ENCODE measurements around the gene CERS6.
"Not testable (repeated sequence)": the region's sequence is repeated elsewhere in the genome, so short reads cannot be mapped to it uniquely, and the experiment has no call there.

The CERS6 gene

GRCh38 chr2:168455645-168456520 lies at the start of gene CERS6:
Gene CERS6 (plus strand): TSS chr2:168456272. CDS start chr2:168456449, 177 bp downstream.
- DNase-seq (ENCODE audit: low spot score): peak; percentile 96

- not testable (repeated sequence) for DNase-seq (ENCODE audit: low spot score)
Observed at GRCh38 chr2:168412301-168412700, 43.8 kb upstream of the CERS6 start.

- not testable (repeated sequence) for DNase-seq (ENCODE audit: low spot score)
Observed at GRCh38 chr2:168413101-168413500, 43.0 kb upstream of the CERS6 start.

- no peak for DNase-seq (ENCODE audit: low spot score)
Observed at GRCh38 chr2:168416555-168416954, 39.5 kb upstream of the CERS6 start.

GRCh38 chr2:168422584-168422983 lies 33.5 kb upstream of the CERS6 start:
- no peak for DNase-seq (ENCODE audit: low spot score)

- no peak for DNase-seq (ENCODE audit: low spot score)
Observed at GRCh38 chr2:168424112-168424951, 31.7 kb upstream of the CERS6 start.

- no peak for DNase-seq (ENCODE audit: low spot score)
Observed at GRCh38 chr2:168424971-168425370, 31.1 kb upstream of the CERS6 start.

- no peak for DNase-seq (ENCODE audit: low spot score)
Observed at GRCh38 chr2:168426861-168427260, 29.2 kb upstream of the CERS6 start.

GRCh38 chr2:168427451-168427850 lies 28.6 kb upstream of the CERS6 start:
- no peak for DNase-seq (ENCODE audit: low spot score)

- no peak for DNase-seq (ENCODE audit: low spot score)
Observed at GRCh38 chr2:168428431-168428830, 27.6 kb upstream of the CERS6 start.

GRCh38 chr2:168429988-168430387 lies 26.1 kb upstream of the CERS6 start:
- no peak for DNase-seq (ENCODE audit: low spot score)

- DNase-seq (ENCODE audit: low spot score): no peak
Observed at GRCh38 chr2:168430431-168430830, 25.6 kb upstream of the CERS6 start.

GRCh38 chr2:168431301-168432024 lies 24.6 kb upstream of the CERS6 start:
- no peak for DNase-seq (ENCODE audit: low spot score)

GRCh38 chr2:168432100-168432499 lies 24.0 kb upstream of the CERS6 start:
- DNase-seq (ENCODE audit: low spot score): no peak

- no peak for DNase-seq (ENCODE audit: low spot score)
Observed at GRCh38 chr2:168432565-168433186, 23.4 kb upstream of the CERS6 start.

- no peak for DNase-seq (ENCODE audit: low spot score)
Observed at GRCh38 chr2:168433527-168433926, 22.5 kb upstream of the CERS6 start.

GRCh38 chr2:168434146-168434545 lies 21.9 kb upstream of the CERS6 start:
- no peak for DNase-seq (ENCODE audit: low spot score)

- DNase-seq (ENCODE audit: low spot score): no peak
Observed at GRCh38 chr2:168436840-168437239, 19.2 kb upstream of the CERS6 start.

GRCh38 chr2:168438553-168438952 lies 17.5 kb upstream of the CERS6 start:
- no peak for DNase-seq (ENCODE audit: low spot score)

GRCh38 chr2:168439536-168439935 lies 16.5 kb upstream of the CERS6 start:
- DNase-seq (ENCODE audit: low spot score): no peak

GRCh38 chr2:168441214-168441872 lies 14.7 kb upstream of the CERS6 start:
- DNase-seq (ENCODE audit: low spot score): no peak

All from D341Med (cell line).